ENCODE results near the gene TMEM119. TPM values are rescaled to one million over a fixed set of nuclear protein-coding genes. Genes with fewer than 3 reads are reported as not detected.

Gene TMEM119
- total and polyA plus RNA-seq, 2 of the 13 experiments (the other 11 are each of a cell fraction or from before 2014, with no cell fraction given) = not detected

GRCh38 chr12:108622921-108623514 is 25.1 kb upstream of the TMEM119 start (continued):
- TF ChIP-seq ZNF407 (CRISPR knock-in tag; IDR thresholded peaks at IDR 0.05; ENCODE audit: not compliant biosample characterization) (no peak), ZBTB2 (CRISPR knock-in tag; IDR thresholded peaks at IDR 0.05; ENCODE audit: low read depth) (no peak), ZNF672 (CRISPR knock-in tag; IDR thresholded peaks at IDR 0.05) (no peak), E2F5 (CRISPR knock-in tag; conservative IDR thresholded peaks at IDR 0.05) (no peak), CSRNP2 (CRISPR knock-in tag; conservative IDR thresholded peaks at IDR 0.05; ENCODE audit: low read depth) (no peak), SMYD3 (CRISPR knock-in tag; IDR thresholded peaks at IDR 0.05) (no peak), GPBP1L1 (CRISPR knock-in tag; IDR thresholded peaks at IDR 0.05) (no peak), ZNF10 (CRISPR knock-in tag; IDR thresholded peaks at IDR 0.05; ENCODE audit: borderline replicate concordance, low read depth) (no peak), ZNF703 (CRISPR knock-in tag; IDR thresholded peaks at IDR 0.05; ENCODE audit: borderline replicate concordance) (no peak), ZNF326 (CRISPR knock-in tag; IDR thresholded peaks at IDR 0.05; ENCODE audit: borderline replicate concordance) (no peak), ZNF484 (CRISPR knock-in tag; IDR thresholded peaks at IDR 0.05; ENCODE audit: borderline replicate concordance, low read depth) (no peak)
